ENCODE data around the gene AMPH. TPM values are rescaled to one million over a fixed set of nuclear protein-coding genes. Genes with fewer than 3 reads are reported as not detected.
"Not testable (repeated sequence)": the region's sequence is repeated elsewhere in the genome, so short reads cannot be mapped to it uniquely, and the experiment has no call there.

Gene AMPH
- total RNA-seq, 2 experiments from 2014 or later = 0.07 TPM; not detected in 1

DNA sequence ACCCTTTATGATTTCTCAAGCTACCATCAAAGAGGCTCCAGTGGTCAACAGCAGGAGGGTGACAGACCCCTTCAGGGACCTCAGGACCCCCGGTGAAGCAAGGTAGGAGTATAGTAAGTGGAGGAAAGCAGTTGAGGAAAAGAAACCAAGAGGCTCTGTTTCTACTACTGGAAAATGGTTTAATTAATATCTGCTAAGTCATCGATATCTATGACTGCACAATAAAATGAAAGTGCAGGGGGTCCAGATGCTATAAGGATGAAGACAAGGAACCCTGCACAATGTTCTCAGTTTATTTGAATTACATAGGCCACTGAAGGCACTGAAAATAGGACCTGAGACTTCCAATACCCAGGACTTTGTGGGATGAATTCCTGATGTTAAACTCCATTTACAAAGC, 23.7 kb downstream of the AMPH start:
- Mint-ChIP-seq H3K9me3 (no peaks in the 10 kb centered on the region), H3K27me3 (ENCODE audit: low read depth) (peaks cover 5% of the 10 kb centered on the region), H3K4me3 (no peak overlapping the region), H3K4me1 (ENCODE audit: low read depth) (no peaks in the 10 kb centered on the region), H3K36me3 (ENCODE audit: low read depth) (no peaks in the 10 kb centered on the region), H3K27ac (no peak overlapping the region)
- intact Hi-C loops (cut with micrococcal nuclease) = no loop called here
- CTCF ChIA-PET = interaction anchor here (1.2 kb wide), 1 partner anchor 52 kb away, joined by 3 read pairs; no protein-coding TSS in a partner anchor
- DNase-seq = no peak

DNA sequence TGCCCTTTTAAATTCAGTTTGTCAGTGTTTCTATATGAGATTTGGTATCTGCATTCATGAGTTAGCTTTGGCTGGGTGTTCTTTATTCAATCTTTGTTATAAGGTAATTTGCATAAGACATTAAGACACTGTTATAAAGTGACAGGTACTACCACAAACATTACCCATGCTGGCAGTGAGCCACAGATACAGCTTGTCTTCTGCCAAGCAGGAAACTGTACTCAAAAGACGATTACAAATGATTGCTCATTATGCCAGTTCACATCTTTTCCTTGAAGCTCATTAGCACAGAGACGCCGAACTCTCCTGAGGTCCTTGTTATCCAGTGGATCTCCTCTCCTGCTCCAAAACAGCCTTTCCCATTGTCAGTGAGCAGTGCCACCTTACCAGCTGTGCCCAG, 30.4 kb downstream of the AMPH start:
- CTCF ChIA-PET = no interaction called here
- no peaks in the 10 kb centered on the region for H3K9me3 Mint-ChIP-seq
- H3K4me3 Mint-ChIP-seq = no peak overlapping the region
- no peak for DNase-seq
- no peaks in the 10 kb centered on the region for H3K27me3 Mint-ChIP-seq (ENCODE audit: low read depth)
- intact Hi-C loops (cut with micrococcal nuclease) = no loop called here
- H3K27ac Mint-ChIP-seq = no peak overlapping the region
- no peaks in the 10 kb centered on the region for H3K4me1 Mint-ChIP-seq (ENCODE audit: low read depth)
- no peaks in the 10 kb centered on the region for H3K36me3 Mint-ChIP-seq (ENCODE audit: low read depth)

DNA sequence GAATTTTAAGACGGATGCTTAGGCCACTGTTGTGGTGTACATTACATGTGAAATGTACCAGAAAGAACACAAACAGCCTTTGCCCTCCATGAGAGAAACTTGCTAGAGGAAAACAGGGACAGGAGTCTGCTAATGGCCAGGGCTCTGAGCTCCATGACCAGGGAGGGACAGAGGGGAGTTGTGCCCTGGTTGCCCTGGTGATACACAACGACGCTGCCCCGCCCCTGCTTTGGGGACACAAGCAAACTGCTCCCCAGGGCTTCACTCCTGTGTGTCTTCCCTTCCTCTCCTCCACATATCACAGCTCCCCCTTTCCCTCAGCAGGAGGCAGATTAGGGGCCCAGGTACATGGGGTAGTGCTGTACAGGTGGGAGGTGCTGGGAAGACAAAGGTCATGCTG, 36.2 kb downstream of the AMPH start:
- H3K27me3 Mint-ChIP-seq (ENCODE audit: low read depth) = peaks cover 7% of the 10 kb centered on the region
- DNase-seq = no peak
- no peaks in the 10 kb centered on the region for H3K9me3 Mint-ChIP-seq
- no peak overlapping the region for H3K4me3 Mint-ChIP-seq
- intact Hi-C loops (cut with micrococcal nuclease) = no loop called here
- CTCF ChIA-PET = no interaction called here
- H3K36me3 Mint-ChIP-seq (ENCODE audit: low read depth) = no peaks in the 10 kb centered on the region
- H3K27ac Mint-ChIP-seq = no peak overlapping the region
- H3K4me1 Mint-ChIP-seq (ENCODE audit: low read depth) = no peaks in the 10 kb centered on the region

DNA sequence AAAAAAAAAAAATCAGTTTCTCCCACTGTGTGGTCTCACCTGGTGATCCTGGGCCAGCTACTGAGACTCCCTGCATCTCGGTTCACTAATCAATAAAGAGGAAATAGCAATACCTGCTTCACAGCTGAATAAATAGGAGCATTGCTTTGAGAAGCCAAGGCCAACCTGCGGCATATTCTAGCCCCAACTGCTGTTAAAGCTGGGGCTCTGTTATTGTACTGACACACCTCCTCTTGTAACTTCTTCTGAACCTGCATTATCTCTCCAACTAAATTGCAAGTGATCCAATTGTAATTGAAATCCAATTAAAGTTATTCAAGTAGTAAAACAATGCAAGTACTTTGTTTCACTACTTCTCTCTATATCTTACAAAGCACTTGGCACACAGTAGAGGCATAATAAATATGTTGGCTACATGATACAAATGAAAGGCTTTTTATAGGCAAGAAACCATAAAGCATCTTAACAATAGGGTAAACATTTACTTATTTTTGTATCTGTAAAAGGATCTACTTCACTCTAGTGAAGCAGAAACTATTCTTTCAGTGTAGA, 38.4 kb downstream of the AMPH start:
- no peaks in the 10 kb centered on the region for H3K4me1 Mint-ChIP-seq (ENCODE audit: low read depth)
- no peak overlapping the region for H3K27ac Mint-ChIP-seq
- no peaks in the 10 kb centered on the region for H3K9me3 Mint-ChIP-seq
- H3K27me3 Mint-ChIP-seq (ENCODE audit: low read depth) = peaks cover 7% of the 10 kb centered on the region
- DNase-seq = no peak
- no peak overlapping the region for H3K4me3 Mint-ChIP-seq
- intact Hi-C loops (cut with micrococcal nuclease) = no loop called here
- H3K36me3 Mint-ChIP-seq (ENCODE audit: low read depth) = no peaks in the 10 kb centered on the region
- CTCF ChIA-PET = no interaction called here

DNA sequence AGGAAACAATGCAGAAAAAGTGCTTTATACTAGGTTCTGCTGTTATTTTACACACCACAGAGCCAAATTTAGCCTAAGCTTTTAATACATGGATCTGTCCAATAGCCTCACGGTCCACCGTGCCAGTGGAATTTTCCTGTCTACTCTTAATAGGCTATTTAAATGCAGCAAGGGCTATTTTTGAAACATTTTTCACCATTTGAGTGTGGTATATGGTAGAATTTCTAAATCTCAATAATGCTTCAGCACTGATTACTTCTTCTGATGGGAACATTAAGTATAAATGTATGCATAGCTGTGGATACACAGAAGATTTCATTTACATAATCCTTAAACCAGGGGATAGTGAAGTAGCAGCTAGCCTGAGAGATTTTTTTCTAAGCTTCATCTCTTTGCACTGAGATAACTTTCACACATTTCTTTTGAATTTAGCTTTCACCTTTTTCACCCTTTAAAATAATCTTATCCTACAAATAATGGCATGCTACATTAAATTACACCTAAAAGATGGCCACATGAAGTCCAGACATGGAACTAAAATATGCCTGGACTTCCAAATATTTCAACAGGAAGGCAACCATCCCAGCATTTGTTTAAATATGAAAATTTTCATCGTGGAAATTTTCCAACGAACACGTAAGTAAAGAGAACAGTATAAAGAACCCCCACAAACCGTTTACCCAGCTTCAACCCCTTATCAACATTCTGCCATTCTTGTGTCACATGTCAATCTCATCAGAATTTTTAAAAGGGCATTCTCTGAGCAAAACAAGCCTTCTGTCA, 45.4 kb downstream of the AMPH start:
- Mint-ChIP-seq H3K4me1 (ENCODE audit: low read depth) (no peaks in the 10 kb centered on the region), H3K36me3 (ENCODE audit: low read depth) (no peaks in the 10 kb centered on the region), H3K9me3 (no peaks in the 10 kb centered on the region), H3K27ac (no peak overlapping the region), H3K4me3 (no peak overlapping the region), H3K27me3 (ENCODE audit: low read depth) (peaks cover 2% of the 10 kb centered on the region)
- CTCF ChIA-PET = no interaction called here
- DNase-seq = no peak
- intact Hi-C loops (cut with micrococcal nuclease) = no loop called here

DNA sequence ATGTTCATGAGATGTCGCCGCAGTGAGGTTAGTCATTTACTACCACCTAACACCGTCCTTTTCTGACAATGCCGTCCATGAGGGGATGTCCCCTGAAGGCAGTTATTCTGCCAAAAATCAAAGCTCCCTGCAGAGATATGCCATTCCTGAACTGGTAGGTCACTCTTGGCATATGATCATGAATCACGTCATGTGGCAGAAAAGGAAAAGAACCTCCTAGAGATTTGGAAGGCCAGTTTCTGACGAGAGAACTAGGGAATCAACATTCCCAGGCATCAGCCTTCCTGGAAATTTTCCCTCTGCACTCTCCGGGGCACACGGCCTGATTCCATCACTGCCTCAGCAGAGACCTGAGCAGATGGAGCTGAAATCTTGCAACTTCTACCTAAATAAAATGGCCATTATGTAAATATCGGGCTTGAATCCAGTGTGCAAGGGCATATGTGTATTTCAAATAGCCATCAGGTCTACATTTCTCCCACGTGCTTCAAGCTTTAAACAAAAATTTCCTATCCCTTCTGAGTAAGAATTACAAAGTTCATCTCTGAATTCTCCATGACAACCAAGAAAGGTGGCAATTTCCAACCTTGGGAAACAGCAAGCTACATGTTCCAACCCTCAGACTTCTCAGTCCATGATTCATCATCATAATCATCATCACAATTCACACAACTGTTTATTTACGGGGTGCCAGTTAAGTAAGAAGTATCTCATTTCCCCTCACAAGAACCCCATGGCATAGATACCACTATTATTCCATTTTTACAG, 46.5 kb downstream of the AMPH start:
- H3K27me3 Mint-ChIP-seq (ENCODE audit: low read depth) = no peaks in the 10 kb centered on the region
- CTCF ChIA-PET = no interaction called here
- intact Hi-C loops (cut with micrococcal nuclease) = no loop called here
- no peak overlapping the region for H3K4me3 Mint-ChIP-seq
- H3K36me3 Mint-ChIP-seq (ENCODE audit: low read depth) = no peaks in the 10 kb centered on the region
- no peak overlapping the region for H3K27ac Mint-ChIP-seq
- no peaks in the 10 kb centered on the region for H3K4me1 Mint-ChIP-seq (ENCODE audit: low read depth)
- H3K9me3 Mint-ChIP-seq = no peaks in the 10 kb centered on the region
- no peak for DNase-seq

DNA sequence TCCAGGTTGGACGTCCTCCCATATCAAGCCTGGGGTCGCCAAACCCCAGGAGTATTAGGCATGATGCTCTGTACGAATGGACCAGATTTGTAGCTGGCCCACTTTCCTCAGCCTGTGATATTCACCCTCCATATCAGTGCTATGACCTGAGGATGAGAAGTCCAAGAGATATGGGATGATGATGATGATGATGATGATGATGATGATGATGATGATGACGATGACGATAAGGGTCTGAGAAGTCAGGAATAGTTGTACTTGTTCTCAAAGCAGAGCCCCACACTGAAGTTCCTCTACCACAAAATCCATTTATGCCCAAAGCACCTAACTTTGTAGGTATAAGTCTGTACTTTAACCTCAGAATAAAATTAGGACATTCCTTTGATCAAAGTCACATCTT, 50.7 kb downstream of the AMPH start:
- intact Hi-C loops (cut with micrococcal nuclease) = no loop called here
- CTCF ChIA-PET = no interaction called here
- no peaks in the 10 kb centered on the region for H3K36me3 Mint-ChIP-seq (ENCODE audit: low read depth)
- H3K9me3 Mint-ChIP-seq = peaks cover 6% of the 10 kb centered on the region
- H3K4me1 Mint-ChIP-seq (ENCODE audit: low read depth) = no peaks in the 10 kb centered on the region
- no peak for DNase-seq
- H3K27me3 Mint-ChIP-seq (ENCODE audit: low read depth) = peaks cover 8% of the 10 kb centered on the region
- H3K4me3 Mint-ChIP-seq = no peak overlapping the region
- H3K27ac Mint-ChIP-seq = no peak overlapping the region

DNA sequence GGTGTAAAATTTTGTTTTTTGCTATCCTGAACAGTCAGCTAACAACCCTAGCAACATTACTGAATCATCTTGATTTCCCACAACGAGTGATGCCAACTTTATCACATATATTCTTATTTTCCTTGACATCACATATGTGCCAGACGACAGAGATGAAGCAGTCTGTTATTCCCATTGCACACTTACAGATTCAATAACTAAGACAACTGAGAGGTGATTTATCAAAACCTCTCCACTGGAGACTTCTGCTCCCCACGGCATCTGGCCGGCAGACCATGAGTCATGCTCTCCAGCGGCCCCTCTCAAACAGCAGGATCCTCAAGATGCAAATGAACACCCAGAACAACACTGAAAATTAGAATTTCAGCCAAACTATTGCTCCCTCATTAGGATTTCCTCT, 57.1 kb downstream of the AMPH start:
- H3K27ac Mint-ChIP-seq = no peak overlapping the region
- H3K27me3 Mint-ChIP-seq (ENCODE audit: low read depth) = peaks cover 8% of the 10 kb centered on the region
- H3K9me3 Mint-ChIP-seq = peaks cover 7% of the 10 kb centered on the region
- CTCF ChIA-PET = no interaction called here
- DNase-seq = no peak
- no peak overlapping the region for H3K4me3 Mint-ChIP-seq
- intact Hi-C loops (cut with micrococcal nuclease) = no loop called here
- no peaks in the 10 kb centered on the region for H3K36me3 Mint-ChIP-seq (ENCODE audit: low read depth)
- H3K4me1 Mint-ChIP-seq (ENCODE audit: low read depth) = no peaks in the 10 kb centered on the region

DNA sequence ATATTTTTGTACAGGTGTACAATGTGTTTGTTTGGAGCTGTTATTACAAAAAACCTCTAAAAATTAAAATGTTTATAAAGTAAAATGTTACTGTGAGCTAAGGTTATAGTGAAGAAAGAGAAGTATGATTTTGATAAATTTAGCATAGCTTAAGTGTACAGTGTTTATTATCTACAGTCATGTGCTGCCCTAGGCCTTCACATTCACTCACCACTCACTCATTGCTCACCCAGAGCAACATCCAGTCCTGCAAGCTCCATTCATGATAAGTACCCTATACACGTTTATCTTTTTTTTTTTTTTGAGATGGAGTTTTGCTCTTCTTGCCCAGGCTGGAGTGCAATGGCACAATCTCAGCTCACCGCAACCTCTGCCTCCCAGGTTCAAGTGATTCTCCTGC, 59.6 kb downstream of the AMPH start:
- intact Hi-C loops (cut with micrococcal nuclease); H3K4me3 Mint-ChIP-seq; CTCF ChIA-PET; H3K36me3 Mint-ChIP-seq (ENCODE audit: low read depth); H3K9me3 Mint-ChIP-seq; H3K4me1 Mint-ChIP-seq (ENCODE audit: low read depth); DNase-seq; H3K27ac Mint-ChIP-seq; H3K27me3 Mint-ChIP-seq (ENCODE audit: low read depth): not testable (repeated sequence)

DNA sequence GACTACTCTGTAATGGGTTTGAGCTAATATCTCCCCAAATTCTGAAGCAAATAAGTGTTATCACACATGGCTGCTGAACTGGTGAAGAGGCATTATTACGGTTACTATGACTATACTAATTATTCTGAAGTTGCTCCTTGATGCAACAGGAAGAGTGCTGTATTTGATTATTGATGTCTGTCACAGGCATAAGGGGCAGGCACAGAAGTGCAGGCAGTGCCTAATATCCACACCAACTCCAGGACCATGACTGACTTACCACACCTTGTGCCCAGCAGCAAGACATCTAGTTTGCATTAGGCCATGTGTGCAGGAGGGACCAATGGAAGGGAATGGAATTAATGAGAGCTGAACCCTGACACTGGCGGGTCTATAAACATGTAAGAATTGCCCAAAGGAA, 62.7 kb downstream of the AMPH start:
- intact Hi-C loops (cut with micrococcal nuclease) = no loop called here
- Mint-ChIP-seq H3K27ac (no peak overlapping the region), H3K36me3 (ENCODE audit: low read depth) (no peaks in the 10 kb centered on the region), H3K27me3 (ENCODE audit: low read depth) (no peaks in the 10 kb centered on the region), H3K4me3 (no peak overlapping the region), H3K9me3 (no peaks in the 10 kb centered on the region), H3K4me1 (ENCODE audit: low read depth) (no peaks in the 10 kb centered on the region)
- CTCF ChIA-PET = no interaction called here
- no peak for DNase-seq

DNA sequence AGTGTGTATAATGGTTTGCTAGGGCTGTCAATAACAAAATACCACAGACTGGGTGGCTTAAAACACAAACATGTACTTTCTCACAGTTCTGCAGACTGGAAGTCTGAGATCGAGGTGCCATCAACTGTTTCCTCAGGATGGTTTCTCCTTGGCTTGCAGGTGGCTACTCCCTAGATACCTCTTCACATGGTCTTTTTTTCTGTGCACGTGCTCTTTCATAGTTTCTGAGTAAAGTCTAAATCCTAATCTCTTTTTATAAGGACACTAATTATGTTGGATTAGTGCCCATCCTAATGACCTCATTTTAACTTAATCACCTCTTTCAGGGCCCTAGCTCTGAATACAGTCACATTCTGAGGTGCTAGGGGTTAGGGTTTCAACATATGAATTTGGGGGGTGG, 65.9 kb downstream of the AMPH start:
- CTCF ChIA-PET = no interaction called here
- H3K4me3 Mint-ChIP-seq = no peak overlapping the region
- H3K36me3 Mint-ChIP-seq (ENCODE audit: low read depth) = no peaks in the 10 kb centered on the region

DNA sequence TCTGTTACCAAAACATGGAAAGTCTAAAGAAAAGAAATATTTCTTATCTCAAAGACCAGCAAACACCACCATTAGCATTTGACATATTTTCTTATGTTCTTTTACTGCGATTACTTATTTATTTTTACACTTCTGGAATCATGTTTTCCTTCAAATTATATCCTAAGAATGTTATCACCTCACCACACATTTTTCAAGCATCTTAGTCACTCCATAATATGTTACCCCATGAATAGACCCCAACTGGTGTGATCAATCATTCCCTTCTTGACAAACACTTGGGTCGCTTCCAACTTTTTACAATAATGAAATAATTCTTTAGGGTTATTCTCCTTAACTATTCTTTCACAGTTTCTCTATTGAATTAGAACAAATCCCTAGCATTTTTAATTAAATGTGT, 67.4 kb downstream of the AMPH start:
- Mint-ChIP-seq H3K4me1 (ENCODE audit: low read depth) (no peaks in the 10 kb centered on the region), H3K27ac (no peak overlapping the region), H3K36me3 (ENCODE audit: low read depth) (no peaks in the 10 kb centered on the region), H3K9me3 (no peaks in the 10 kb centered on the region), H3K27me3 (ENCODE audit: low read depth) (peaks cover 2% of the 10 kb centered on the region), H3K4me3 (no peak overlapping the region)
- CTCF ChIA-PET = no interaction called here
- no peak for DNase-seq
- intact Hi-C loops (cut with micrococcal nuclease) = no loop called here

More for the DNA sequence above, 65.9 kb downstream of the AMPH start:
- Mint-ChIP-seq H3K27me3 (ENCODE audit: low read depth) (peaks cover 2% of the 10 kb centered on the region), H3K9me3 (no peaks in the 10 kb centered on the region), H3K4me1 (ENCODE audit: low read depth) (no peaks in the 10 kb centered on the region), H3K27ac (no peak overlapping the region)
- DNase-seq = no peak
- intact Hi-C loops (cut with micrococcal nuclease) = no loop called here

DNA sequence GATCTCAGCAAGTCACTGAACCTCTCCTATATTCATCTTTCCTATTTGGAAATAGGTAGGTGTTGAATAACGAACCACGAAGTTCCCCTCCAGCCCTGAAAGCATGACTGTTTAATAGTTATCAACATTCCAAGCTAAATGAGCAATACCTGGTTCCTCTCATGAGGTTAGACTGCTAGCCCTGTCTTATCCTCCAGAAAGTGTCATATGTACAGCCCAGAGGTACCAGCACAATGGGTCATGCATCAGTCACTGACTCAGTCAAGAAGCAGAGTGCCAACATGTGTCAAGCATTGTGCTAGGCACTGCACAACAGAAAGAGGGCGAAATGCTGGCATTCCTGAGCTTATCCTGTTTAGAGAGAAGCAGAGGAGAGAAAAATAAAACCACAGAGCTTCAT, 70.0 kb downstream of the AMPH start:
- Mint-ChIP-seq H3K4me3 (no peak overlapping the region), H3K27ac (no peak overlapping the region), H3K27me3 (ENCODE audit: low read depth) (peaks cover 2% of the 10 kb centered on the region), H3K9me3 (no peaks in the 10 kb centered on the region), H3K4me1 (ENCODE audit: low read depth) (no peaks in the 10 kb centered on the region), H3K36me3 (ENCODE audit: low read depth) (no peaks in the 10 kb centered on the region)
- intact Hi-C loops (cut with micrococcal nuclease) = no loop called here
- no peak for DNase-seq
- CTCF ChIA-PET = no interaction called here

All from activated naive CD4-positive, alpha-beta T cell treated with anti-CD3 and anti-CD28 coated beads for 36 hours (primary cell).